Measurements from ENCODE around the gene ARHGAP32.

DNA sequence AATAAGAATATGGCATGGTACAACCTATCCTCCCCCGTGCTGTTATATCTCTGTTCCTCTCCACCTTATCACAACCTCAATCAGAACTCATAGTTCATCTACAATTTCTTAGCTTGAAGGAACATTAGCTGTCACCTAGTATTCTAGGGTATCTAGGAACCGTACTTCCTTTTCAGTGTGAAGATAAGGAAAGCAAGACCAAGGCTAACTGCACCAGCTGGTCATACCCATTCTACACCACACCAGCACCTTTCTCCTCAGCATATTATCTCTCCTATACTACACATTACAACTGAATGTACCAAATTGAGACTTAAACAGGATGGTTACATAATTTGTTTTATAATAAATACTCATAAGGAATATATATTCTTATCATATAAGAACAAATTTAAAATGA, 73.1 kb downstream of the ARHGAP32 start:
- no peak for TF ChIP-seq SIN3A (IDR thresholded peaks at IDR 0.05; ENCODE audit: borderline replicate concordance, insufficient read depth, low read length)
- TF ChIP-seq FOXP2 (optimal IDR thresholded peaks at IDR 0.05; ENCODE audit: borderline replicate concordance, extremely low read depth, extremely low read length, insufficient read depth): no peak
- TF ChIP-seq, protein P1, sequence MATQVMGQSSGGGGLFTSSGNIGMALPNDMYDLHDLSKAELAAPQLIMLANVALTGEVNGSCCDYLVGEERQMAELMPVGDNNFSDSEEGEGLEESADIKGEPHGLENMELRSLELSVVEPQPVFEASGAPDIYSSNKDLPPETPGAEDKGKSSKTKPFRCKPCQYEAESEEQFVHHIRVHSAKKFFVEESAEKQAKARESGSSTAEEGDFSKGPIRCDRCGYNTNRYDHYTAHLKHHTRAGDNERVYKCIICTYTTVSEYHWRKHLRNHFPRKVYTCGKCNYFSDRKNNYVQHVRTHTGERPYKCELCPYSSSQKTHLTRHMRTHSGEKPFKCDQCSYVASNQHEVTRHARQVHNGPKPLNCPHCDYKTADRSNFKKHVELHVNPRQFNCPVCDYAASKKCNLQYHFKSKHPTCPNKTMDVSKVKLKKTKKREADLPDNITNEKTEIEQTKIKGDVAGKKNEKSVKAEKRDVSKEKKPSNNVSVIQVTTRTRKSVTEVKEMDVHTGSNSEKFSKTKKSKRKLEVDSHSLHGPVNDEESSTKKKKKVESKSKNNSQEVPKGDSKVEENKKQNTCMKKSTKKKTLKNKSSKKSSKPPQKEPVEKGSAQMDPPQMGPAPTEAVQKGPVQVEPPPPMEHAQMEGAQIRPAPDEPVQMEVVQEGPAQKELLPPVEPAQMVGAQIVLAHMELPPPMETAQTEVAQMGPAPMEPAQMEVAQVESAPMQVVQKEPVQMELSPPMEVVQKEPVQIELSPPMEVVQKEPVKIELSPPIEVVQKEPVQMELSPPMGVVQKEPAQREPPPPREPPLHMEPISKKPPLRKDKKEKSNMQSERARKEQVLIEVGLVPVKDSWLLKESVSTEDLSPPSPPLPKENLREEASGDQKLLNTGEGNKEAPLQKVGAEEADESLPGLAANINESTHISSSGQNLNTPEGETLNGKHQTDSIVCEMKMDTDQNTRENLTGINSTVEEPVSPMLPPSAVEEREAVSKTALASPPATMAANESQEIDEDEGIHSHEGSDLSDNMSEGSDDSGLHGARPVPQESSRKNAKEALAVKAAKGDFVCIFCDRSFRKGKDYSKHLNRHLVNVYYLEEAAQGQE (IDR thresholded peaks at IDR 0.05; ENCODE audit: insufficient read depth in 1 of 2, low read depth in 2 of 2, low read length in 2 of 2): no peak
- no peak for TF ChIP-seq POLR2AphosphoS5 (IDR thresholded peaks at IDR 0.05; ENCODE audit: low read depth, low read length)
- TF ChIP-seq TAF1 (IDR thresholded peaks at IDR 0.05; ENCODE audit: borderline replicate concordance, insufficient read depth, low read length): no peak

All from PFSK-1 (cell line).